Glomerular visceral epithelial cell (primary cell): ENCODE measurements around the gene ITIH4.
"Not testable (repeated sequence)": the region's sequence is repeated elsewhere in the genome, so short reads cannot be mapped to it uniquely, and the experiment has no call there.

Experiments
- DNase-seq: peaks from one replicate; pipeline ENCODE4 v3.0.0-alpha.2; 2016; ENCODE audit errors: extremely low spot score

The ITIH4 gene

GRCh38 chr3:52783211-52783555 is 47.3 kb downstream of the ITIH4 start:
- no peak for DNase-seq

DNA sequence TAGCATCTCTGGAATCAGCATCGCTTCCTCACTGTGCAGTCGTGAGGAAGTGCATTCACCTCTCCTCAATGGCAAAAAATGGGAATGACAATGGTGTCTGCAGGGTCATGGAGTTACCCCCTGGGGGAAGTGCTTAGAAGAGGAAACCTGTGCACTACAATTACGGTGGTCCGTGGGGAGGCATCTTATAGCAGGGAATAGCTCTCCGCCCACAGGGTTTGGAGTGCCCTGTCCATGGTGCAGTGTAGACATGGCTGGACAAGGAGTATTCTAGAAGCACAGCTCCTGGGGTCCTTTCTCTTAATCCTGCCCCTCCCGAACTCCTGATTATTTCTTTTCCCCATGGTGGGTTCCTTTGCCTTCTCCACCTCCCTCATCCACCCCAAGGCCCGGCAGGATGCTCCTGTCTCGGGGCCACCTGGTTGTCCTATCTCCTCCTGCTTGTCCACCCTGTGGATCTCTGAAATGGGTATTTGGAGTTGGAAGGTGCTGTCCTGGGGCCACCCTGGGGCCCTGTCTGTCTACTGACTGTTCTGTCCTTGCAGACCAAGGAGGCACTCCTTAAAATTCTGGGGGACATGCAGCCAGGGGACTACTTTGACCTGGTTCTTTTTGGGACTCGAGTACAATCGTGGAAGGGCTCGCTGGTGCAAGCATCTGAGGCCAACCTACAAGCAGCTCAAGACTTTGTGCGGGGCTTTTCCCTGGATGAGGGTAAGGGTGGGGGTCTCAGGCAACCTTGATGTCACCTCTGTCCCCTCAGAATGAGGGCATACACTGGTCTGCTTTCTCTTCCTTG is 47.9 kb downstream of the ITIH4 start:
- no peak for DNase-seq

DNA sequence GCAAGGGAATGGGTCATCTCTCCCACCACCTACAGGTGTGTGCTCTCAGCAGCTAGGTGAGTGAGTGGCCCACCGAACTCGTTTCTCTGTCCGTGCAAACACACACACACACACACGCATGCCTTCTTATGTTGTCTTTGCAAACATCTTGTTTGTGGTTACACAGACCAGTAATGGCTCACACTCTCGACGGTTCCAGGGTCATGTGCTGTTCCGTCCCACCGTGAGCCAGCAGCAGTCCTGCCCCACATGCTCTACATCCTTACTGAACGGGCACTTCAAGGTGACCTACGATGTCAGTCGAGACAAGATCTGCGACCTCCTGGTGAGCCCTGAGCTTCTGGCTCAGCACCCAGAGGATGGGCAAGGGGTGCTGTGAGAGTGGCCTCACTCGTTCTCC is 48.7 kb downstream of the ITIH4 start:
- DNase-seq: no peak

- DNase-seq: no peak
These were observed 50.5 kb downstream of the ITIH4 start for GRCh38 chr3:52779837-52780585.

- DNase-seq: no peak
These were observed 51.2 kb downstream of the ITIH4 start for GRCh38 chr3:52779011-52779836.

DNA sequence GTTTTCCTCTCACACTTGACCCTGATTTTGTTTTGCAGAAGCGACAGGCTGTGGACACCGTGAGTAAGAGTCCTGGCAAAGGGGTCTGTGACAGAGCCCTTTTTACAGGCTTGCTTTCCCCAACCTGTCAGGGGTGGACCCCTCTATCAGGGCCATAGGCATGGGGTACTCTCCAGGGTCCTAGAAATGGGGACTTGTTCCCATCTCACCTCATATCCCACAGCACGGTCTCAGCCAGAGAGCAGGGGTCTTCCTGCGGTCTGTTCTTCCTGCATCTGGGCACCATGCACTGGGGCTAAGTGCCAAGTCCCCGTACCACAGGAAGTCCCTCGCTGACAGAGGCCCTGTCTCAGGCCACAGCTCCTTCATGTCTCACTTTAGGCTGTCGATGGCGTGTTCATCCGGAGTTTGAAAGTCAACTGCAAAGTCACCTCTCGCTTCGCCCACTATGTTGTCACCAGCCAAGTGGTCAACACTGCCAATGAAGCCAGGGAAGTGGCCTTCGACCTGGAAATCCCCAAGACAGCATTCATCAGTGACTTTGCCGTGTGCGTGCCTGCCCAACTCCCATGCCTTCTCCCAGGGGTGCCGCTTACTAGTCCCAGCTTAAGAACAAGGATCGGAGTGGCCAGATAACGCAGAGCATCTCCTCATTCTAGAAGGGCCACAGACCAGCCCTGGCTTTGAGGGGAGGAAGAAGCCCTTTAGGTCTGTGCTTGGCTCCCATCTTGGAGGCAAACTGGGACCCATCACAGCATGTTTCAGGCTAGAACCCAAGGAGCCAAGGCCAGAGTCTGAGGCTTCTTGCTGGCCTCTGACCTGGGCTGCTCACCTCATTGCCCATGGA is 52.3 kb downstream of the ITIH4 start:
- DNase-seq: no peak

- DNase-seq: no peak
These were observed 53.1 kb downstream of the ITIH4 start, which contains the start of gene ITIH1 for GRCh38 chr3:52777127-52777958. Gene ITIH1 (plus strand): TSS chr3:52777599. CDS start chr3:52777616, 17 bp downstream.

DNA sequence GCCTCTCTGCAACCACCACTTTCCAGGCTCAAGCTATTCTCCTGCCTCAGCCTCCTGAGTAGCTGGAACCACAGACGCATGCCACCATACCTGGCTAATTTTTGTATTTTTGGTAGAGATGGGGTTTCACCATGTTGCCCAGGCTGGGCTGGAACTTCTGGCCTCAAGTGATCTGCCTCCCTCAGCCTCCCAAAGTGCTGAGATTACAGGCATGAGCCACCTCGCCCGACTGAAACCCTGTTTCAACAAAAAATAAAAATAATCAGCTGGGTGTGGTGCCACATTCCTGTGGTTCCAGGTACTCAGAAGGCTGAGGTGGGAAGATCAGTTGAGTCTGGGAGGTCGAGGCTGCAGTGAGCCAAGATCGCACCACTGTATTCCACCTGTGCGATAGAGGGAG is 54.0 kb downstream of the ITIH4 start:
- not testable (repeated sequence) for DNase-seq

DNA sequence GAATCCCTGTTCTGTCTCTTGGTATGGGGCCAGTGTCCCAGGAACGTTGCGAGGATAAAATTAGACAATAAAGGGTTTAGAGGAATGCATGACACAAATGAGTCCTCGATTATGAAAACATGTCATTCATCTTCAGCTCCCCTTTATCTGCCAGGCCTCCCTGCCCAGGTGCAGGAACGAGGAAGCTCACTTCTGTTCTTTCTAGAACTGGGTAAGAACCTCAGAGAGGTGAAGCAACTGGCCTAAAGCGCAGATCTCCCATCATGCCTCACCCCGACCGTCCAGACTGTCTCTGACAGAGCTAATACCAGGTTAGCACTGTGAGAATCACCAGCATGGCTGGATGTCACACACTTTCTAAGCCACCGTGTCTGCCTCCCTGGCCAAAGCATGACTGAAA is 54.6 kb downstream of the ITIH4 start:
- DNase-seq: no peak

- DNase-seq: no peak
These were observed 55.3 kb downstream of the ITIH4 start for GRCh38 chr3:52774901-52775864.

DNA sequence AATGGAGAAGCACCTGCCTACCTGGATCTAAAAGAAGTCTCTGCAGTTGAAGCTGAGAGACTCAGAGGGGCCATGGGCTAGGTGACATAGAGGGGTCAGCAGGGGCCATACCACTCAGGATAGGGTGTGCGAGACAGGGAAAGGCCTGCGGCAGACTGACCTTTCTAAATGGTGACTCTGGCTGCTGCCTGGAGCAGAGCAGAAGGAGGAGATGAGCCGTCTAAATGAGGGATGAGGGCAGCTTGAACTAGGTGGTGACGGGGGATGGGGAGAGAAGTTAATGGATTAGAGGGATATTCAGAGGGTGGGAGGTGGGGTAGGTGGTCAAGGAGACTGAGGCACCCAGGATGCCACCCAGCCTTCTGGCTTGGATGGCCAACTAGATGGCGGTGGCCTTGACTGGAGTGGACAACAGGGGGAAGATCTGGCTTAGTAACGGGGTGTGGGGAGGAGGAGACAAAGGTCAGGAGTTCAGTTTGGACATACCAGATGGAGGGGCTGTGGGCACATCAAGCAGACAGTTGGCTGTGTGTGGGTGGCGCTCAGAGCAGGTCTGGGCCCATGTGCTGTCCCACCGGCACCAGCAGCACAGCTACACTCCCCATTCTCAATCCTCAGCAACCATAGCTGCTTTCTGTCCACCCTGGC is 56.3 kb downstream of the ITIH4 start:
- no peak for DNase-seq

- DNase-seq: no peak
These were observed 57.0 kb downstream of the ITIH4 start for GRCh38 chr3:52773361-52774065.

- no peak for DNase-seq
These were observed 58.8 kb downstream of the ITIH4 start for GRCh38 chr3:52771702-52772101.

- DNase-seq: no peak
These were observed 59.2 kb downstream of the ITIH4 start for GRCh38 chr3:52771334-52771681.

DNA sequence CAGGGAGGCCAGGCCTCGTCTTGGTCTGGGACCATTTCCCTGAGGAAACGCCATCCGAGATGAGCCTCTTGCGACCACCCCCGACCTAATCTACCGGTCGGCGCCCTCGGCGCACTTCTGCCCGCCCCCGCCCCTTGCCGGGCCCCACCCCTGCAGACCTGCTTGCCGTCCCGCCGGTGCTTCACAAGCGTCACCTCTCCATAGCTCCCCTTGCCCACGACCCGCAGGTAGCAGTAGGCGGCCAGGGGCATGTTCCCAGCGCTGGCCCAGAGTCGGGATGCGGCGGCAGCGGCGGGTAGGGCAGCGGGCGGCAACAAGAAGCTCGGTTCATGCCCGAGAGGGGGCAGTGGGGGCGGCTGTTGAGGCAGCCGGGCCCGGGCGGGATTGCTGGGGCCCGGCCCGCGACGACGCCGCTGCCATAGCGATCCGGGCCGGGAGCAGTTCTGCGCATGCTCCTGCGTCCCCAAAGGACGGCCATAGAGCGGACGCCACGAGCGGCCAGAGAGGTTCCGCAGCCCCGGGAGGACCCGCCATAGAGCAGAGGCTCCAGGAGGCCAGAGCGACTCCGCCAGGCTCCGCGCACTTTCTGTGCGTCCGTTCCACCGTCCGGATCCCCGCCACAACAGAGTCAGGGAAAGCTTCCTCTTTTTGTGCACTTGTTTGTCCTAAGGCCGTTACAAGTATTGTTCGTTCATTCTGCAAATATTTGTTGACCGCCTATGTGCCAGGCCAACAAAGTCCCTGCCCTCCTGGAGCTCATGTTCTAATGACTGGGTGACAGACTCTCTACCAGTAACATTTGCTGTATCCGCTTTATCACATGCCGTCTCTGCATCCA is 59.8 kb downstream of the ITIH4 start, which contains the start of gene NEK4:
TSS of gene NEK4 (minus strand) at position 445 of the 838 bp plus-strand sequence. CDS start at position 251, 194 bp downstream.
- peak; percentile 90 for DNase-seq

DNA sequence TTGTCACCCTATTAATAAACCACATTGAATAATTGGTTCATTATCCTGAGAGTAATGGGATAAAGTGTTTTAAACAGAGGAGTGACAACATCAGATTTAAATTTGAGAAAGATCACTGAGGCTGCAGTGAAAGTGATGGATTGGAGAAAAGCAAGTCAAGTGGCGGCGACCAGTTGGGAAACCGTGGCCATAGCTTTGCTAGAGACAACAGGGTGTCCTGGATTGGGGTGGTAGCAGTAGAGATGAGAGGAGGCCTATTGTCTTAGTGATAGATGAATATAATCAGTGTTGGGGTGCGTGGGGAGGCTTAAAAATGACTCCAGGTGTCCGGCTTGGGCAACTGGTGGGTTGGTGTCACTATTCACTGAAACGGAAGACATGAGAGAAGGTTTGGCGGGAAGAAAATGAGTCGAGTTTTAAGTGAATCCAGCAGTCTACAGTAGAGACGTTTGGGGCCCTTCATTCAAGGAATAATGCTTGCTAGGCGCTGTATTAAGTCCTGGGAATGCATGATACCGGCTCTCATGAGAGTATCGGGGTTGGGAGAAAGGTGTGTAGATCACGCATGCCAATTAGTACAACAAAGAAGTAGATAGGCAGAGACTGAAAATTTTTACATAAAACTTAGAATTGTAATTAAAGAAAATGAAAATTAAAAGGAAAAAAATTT is 60.6 kb downstream of the ITIH4 start:
- DNase-seq: no peak

DNA sequence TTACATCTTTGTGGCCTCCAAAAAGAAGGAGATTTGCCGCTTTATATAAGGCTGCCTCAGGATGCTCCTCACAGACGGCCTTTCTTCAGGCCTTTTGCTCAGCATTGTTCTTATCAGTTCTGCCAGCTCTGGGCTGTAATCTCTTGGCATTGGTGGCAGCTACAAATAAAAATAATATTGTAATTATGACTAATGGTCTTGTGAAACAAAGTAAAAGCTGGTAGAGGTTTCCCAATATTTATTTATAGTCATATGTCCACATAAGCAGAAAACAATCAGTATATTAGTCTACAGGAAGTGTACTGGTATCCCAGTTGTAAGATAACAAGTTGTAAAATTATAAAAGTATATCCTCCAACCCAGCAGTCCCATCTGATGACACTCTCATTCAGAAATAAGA is 67.0 kb downstream of the ITIH4 start:
- DNase-seq: no peak
